Uterus (tissue), 2 donors: Measurements from ENCODE around the gene PPP2R2D.

Source experiments
- CTCF ChIP-seq, 4 experiments: fragments of 200-600 bp in 2 of 4; fragments of 450-650 bp in 2 of 4; sonication (generic) in 2 of 4; IDR thresholded peaks; one replicate each; pipeline ENCODE4 v1.5.1; 2016 to 2019; ENCODE audit warnings: antibody characterized with exemption in 4 of 4, mild to moderate bottlenecking in 2 of 4, moderate library complexity in 1 of 4
- POLR2A ChIP-seq, 2 donors: fragments of 450-650 bp; IDR thresholded peaks; one replicate each; pipeline ENCODE4 v1.6.1; 2016; ENCODE audit warnings: antibody characterized with exemption in 2 of 2, mild to moderate bottlenecking in 1 of 2, moderate library complexity in 1 of 2

GRCh38 chr10:131931981-131932380, 31.2 kb downstream of the PPP2R2D start:
- no peak for TF ChIP-seq CTCF (IDR thresholded peaks at IDR 0.05)
- no peak for TF ChIP-seq POLR2A (IDR thresholded peaks at IDR 0.05)
